Epidermal melanocyte (primary cell): ENCODE measurements around the gene PTAFR.
"Not testable (repeated sequence)": the region's sequence is repeated elsewhere in the genome, so short reads cannot be mapped to it uniquely, and the experiment has no call there.

Source experiments
- DNase-seq: peaks from one replicate; pipeline ENCODE4 v3.0.0; 2011; ENCODE audit warnings: low spot score; ENCODE audit not compliant: insufficient read length

PTAFR gene

GRCh38 chr1:28144203-28145135 is 32.0 kb downstream of the PTAFR start:
- no peak for DNase-seq

- DNase-seq, result no peak
These were observed 32.8 kb downstream of the PTAFR start for GRCh38 chr1:28143496-28144202.

DNA sequence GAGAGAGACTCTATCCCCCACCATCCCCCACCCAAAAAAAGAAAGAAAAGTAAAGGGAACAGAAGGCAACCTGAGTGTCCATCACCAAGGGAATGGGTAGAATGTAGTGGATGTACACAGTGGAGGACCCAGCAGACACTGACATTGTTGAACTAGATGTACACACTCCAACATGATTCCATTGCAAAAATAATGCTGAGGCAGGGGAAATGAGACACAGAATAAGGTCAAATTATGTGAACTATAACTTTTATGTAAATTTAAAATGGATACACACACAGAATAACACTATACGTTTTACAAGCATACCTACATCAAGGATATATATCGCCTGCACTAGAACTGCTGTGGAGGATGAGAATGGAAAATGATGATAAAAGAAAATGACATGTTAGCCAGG is 34.8 kb downstream of the PTAFR start:
- no peak for DNase-seq

DNA sequence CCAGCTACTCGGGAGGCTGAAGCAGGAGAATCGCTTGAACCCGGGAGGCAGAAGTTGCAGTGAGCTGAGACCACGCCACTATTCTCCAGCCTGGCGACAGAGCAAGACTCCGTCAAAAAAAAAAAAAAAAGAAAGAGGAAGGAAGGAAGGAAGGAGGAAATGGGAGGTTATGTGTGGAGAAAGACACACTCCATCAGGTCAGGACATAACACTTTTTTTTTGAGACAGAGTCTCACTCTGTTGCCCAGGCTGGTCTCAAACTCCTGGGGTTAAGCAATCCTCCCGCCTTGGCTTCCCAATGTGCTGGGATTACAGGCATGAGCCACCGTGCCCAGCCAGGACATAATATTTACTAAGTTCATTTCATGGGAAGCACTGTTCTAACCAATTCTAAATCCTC is 36.6 kb downstream of the PTAFR start:
- DNase-seq, result not testable (repeated sequence)

GRCh38 chr1:28139025-28139712 is 37.3 kb downstream of the PTAFR start:
- DNase-seq, result no peak

DNA sequence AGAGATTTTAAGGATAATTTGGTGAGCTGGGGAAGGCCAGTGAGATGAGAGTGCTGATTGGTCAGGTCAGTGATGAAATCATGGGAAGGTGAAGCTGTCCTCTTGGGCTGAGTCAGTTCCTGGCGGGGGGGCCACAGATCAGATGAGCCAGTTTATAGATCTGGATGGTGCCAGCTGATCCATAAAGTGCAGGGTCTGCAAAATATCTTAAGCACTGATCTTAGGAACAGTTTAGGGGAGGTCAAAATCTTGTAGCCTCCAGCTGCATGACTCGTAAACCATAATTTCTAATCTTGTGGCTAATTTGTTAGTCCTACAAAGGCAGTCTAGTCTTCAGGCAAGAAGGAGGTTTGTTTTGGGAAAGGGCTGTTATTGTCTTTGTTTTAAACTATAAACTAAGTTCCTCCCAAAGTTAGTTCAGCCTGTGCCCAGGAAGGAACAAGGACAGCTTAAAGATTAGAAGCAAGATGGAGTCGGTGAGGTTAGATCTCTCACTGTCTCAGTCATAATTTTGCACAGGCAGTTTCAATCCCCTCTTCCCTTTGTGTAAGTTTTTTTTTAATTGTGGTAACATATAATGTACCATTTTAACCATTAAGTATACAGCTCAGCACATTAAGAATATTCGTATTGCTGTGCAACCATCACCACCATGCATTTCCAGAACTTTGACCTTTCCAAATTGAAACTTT is 39.4 kb downstream of the PTAFR start:
- no peak for DNase-seq

DNA sequence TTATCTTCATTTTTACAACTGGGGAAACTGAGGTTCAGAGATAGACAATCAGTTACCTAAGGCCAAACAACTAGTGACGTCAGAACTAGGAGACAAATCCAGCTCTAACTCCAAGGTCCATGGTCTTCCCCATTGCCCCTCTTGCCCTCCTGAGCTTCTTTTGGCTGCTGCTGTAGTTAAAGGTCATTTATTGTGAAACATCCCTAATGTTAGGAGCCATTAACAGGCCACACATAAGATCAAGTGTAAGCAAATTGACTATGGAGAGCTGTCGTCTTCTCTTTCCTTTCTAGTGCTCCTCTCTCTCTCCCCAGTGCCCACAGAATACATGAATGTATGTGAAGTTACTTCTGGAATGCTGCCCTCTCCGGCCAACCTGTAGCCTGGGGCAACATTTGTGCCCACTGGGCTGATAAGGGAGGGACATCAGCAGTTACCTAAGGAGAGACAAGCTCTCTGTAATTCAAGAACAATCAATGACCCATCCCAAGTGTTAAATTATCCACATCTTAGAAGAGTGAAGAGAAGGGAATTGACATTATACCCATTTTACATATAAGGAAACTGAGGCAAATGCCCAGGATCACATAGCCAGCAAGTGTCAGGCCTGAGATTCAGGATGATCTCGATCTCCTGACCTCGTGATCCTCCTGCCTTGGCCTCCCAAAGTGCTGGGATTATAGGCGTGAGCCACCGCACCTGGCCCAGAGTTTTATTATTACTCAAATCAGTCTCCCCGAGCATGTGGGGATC is 40.1 kb downstream of the PTAFR start:
- DNase-seq, result no peak

GRCh38 chr1:28135371-28136168 is 40.9 kb downstream of the PTAFR start:
- no peak for DNase-seq

DNA sequence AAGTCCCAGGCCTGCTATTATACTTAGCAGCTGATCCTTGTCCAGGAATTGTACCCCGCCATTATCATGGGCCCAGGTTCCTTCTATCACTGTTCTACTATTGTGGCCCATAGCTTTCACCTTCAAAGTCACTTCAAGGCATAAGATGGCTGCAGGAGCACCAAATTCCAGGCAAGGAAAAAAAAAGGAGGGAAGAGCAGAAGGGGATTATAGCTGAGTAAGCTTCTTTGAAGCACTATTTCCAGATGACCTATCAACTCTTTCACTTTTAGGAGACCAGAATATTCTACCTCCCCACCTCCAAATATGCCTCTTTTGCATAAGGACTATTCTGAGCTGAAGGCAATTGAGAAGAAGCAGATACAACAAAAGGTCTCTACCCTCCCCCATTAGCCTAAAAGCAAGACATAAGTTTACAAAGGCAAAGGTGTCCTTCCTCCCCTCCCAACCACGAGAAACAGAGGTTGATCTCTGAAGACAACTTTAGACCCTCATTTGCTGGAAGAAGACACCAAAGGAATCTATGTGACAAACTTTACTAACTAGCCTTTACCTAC is 41.8 kb downstream of the PTAFR start:
- no peak for DNase-seq

- no peak for DNase-seq
These were observed 44.0 kb downstream of the PTAFR start for GRCh38 chr1:28132171-28133167.

GRCh38 chr1:28130901-28131300 is 45.6 kb downstream of the PTAFR start:
- DNase-seq, result no peak

GRCh38 chr1:28129150-28129549 is 47.3 kb downstream of the PTAFR start:
- no peak for DNase-seq

- no peak for DNase-seq
These were observed 48.8 kb downstream of the PTAFR start for GRCh38 chr1:28127617-28128257.

DNA sequence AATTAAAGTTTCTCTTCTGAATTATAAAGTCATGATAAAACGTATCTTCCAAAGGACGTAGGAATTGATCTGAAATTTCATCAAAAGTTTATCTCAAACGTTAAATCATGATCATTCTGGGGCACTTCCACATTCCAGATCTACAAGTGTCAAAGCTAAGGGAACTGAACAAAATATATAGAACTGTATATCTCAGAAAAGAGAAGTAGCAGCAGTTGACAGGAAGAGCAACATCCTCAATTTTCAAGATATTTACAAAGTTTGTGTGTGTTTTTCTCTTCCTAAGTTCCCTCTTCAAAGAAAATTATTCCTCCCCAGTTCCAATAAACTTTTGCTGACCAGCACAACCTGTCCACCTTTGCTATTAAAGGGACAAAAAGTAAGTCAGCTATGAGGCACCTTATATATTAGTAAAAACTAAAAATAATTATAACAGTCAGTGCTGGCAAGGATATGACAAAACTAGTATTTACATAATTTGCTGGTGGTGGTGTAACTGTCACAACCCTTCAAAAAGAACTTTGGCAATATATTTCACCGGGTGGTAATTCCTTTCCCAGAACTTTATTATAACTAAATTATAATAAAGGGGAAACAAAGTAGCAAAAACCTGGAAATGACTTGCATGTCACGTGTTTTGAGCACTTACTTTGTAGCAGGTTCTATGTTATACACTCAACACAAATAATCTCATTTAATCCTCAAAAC is 49.6 kb downstream of the PTAFR start:
- DNase-seq, result no peak

- DNase-seq, result no peak
These were observed 50.3 kb downstream of the PTAFR start for GRCh38 chr1:28126212-28126611.

GRCh38 chr1:28123461-28123961 is 53.0 kb downstream of the PTAFR start:
- no peak for DNase-seq

DNA sequence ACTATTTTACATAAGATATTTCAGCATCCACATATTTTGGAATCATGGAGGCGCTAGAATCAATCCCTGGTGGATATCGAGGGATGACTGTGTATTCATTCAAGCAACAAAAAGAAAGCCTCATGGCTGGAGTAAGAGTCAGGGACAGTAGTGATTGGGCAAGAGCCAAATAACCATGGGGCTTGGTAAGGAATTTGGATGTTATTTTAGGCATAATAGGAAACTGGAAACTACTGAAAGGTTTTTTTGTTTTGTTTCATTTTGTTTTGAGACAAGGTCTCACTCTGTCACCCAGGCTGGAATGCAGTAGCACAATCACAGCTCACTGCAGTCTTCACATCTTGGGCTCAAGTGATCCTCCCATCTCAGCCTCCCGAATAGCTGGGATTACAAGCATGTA is 54.3 kb downstream of the PTAFR start:
- DNase-seq, result no peak
